Suppressor macrophage treated with lipopolysaccharide for 1 hour (primary cell): ENCODE results near the gene ACR.

Experiments
- DNase-seq, 3 donors: peaks; one replicate each; pipeline ENCODE4 v3.0.0-alpha.2; 2020 to 2022

The ACR gene

GRCh38 chr22:50717709-50718351, 20.2 kb upstream of the ACR start:
- no peak for DNase-seq

- no peak for DNase-seq
Observed at GRCh38 chr22:50718352-50718709, 19.7 kb upstream of the ACR start.

- no peak for DNase-seq
Observed at GRCh38 chr22:50719814-50720300, 18.1 kb upstream of the ACR start.

GRCh38 chr22:50720301-50721256, 17.4 kb upstream of the ACR start:
- DNase-seq: no peak

- DNase-seq: no peak
Observed at GRCh38 chr22:50721257-50721844, 16.7 kb upstream of the ACR start.

GRCh38 chr22:50722048-50722701, 15.8 kb upstream of the ACR start:
- DNase-seq: no peak

GRCh38 chr22:50722716-50723428, 15.1 kb upstream of the ACR start:
- DNase-seq: no peak

GRCh38 chr22:50723991-50724390, 14.0 kb upstream of the ACR start:
- peak; percentile 65 to 78 (median 69) for DNase-seq

GRCh38 chr22:50724616-50725015, 13.4 kb upstream of the ACR start:
- DNase-seq: no peak

GRCh38 chr22:50725597-50725996, 12.4 kb upstream of the ACR start:
- no peak for DNase-seq

GRCh38 chr22:50726643-50727340, 11.2 kb upstream of the ACR start:
- no peak for DNase-seq

GRCh38 chr22:50727678-50728522, 10.1 kb upstream of the ACR start:
- DNase-seq: no peak

- DNase-seq: no peak
Observed at GRCh38 chr22:50728523-50728931, 9.5 kb upstream of the ACR start.

- DNase-seq: no peak
Observed at GRCh38 chr22:50729391-50730012, 8.5 kb upstream of the ACR start.

- no peak for DNase-seq
Observed at GRCh38 chr22:50730013-50730891, 7.8 kb upstream of the ACR start.

- no peak for DNase-seq
Observed at GRCh38 chr22:50730941-50731661, 6.9 kb upstream of the ACR start.

- peak in 2 of 3 donors; percentile 10 to 13 for DNase-seq
Observed at GRCh38 chr22:50731811-50732624, 6.0 kb upstream of the ACR start.

- DNase-seq: no peak
Observed at GRCh38 chr22:50732681-50733080, 5.3 kb upstream of the ACR start.
